Measurements from ENCODE around the gene PHKA1. TPM values are rescaled to one million over a fixed set of nuclear protein-coding genes. Genes with fewer than 3 reads are reported as not detected.

The PHKA1 gene
- total RNA-seq, 6 donors from 2014 or later: 2.3 to 10.5 (median 3.4) TPM

DNA sequence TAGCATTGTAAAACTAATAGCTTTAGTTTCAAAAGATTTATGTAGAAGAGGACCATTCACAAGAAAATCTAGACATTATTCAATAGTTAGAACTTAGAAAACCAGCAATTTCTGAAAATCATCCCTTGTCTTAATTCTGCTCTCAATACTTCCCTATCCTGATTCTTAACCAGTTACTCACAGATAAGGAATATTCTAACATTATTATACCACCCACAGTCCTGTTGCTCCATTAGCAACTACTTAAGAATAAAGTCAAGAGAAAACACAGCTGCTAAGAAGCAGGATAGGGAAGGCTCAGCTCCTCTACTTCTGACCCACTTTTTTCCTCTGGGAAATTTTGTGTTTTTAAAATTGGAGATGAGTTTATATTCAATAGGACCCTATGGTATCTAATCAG lies 47.7 kb downstream of the PHKA1 start:
- ATAC-seq (ENCODE audit: low FRiP score in 2 of 2) (no peak), DNase-seq (no peak)
- no peak overlapping the region for H3K27ac ChIP-seq
- no peak for TF ChIP-seq POLR2A (IDR thresholded peaks at IDR 0.05)
- no peak for TF ChIP-seq EP300 (IDR thresholded peaks at IDR 0.05)
- TF ChIP-seq POLR2AphosphoS5 (IDR thresholded peaks at IDR 0.05): no peak
- TF ChIP-seq, protein P1, sequence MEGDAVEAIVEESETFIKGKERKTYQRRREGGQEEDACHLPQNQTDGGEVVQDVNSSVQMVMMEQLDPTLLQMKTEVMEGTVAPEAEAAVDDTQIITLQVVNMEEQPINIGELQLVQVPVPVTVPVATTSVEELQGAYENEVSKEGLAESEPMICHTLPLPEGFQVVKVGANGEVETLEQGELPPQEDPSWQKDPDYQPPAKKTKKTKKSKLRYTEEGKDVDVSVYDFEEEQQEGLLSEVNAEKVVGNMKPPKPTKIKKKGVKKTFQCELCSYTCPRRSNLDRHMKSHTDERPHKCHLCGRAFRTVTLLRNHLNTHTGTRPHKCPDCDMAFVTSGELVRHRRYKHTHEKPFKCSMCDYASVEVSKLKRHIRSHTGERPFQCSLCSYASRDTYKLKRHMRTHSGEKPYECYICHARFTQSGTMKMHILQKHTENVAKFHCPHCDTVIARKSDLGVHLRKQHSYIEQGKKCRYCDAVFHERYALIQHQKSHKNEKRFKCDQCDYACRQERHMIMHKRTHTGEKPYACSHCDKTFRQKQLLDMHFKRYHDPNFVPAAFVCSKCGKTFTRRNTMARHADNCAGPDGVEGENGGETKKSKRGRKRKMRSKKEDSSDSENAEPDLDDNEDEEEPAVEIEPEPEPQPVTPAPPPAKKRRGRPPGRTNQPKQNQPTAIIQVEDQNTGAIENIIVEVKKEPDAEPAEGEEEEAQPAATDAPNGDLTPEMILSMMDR (IDR thresholded peaks at IDR 0.05): no peak
- no peak overlapping the region for H3K4me3 ChIP-seq
- no peaks in the 10 kb centered on the region for H3K36me3 ChIP-seq
- H3K9me3 ChIP-seq: no peaks in the 10 kb centered on the region
- no peaks in the 10 kb centered on the region for H3K4me1 ChIP-seq
- H3K27me3 ChIP-seq: no peaks in the 10 kb centered on the region

DNA sequence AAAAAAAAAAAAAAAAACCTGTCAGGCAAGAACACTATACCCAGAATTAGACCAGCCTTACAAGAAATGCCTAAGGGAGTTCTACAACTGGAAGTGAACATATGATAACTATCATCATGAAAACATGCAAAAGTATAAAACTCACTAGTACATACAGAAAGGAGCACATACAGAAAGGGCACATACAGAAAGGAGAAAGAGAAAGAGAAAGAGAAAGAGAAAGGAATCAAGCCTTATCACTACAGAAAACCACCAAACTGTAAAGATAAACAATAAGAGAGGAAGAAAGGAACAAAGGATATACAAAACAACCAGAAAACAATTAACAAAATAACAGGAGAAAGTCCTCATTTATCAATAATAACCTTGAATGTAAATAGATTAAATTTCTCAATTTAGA lies 50.4 kb downstream of the PHKA1 start:
- Histone ChIP-seq H3K9me3 (no peaks in the 10 kb centered on the region), H3K27ac (no peak overlapping the region), H3K36me3 (no peaks in the 10 kb centered on the region), H3K4me3 (no peak overlapping the region), H3K4me1 (no peaks in the 10 kb centered on the region), H3K27me3 (no peaks in the 10 kb centered on the region)
- no peak for ATAC-seq (ENCODE audit: low FRiP score in 2 of 2)
- TF ChIP-seq POLR2A (IDR thresholded peaks at IDR 0.05): no peak
- DNase-seq: no peak

DNA sequence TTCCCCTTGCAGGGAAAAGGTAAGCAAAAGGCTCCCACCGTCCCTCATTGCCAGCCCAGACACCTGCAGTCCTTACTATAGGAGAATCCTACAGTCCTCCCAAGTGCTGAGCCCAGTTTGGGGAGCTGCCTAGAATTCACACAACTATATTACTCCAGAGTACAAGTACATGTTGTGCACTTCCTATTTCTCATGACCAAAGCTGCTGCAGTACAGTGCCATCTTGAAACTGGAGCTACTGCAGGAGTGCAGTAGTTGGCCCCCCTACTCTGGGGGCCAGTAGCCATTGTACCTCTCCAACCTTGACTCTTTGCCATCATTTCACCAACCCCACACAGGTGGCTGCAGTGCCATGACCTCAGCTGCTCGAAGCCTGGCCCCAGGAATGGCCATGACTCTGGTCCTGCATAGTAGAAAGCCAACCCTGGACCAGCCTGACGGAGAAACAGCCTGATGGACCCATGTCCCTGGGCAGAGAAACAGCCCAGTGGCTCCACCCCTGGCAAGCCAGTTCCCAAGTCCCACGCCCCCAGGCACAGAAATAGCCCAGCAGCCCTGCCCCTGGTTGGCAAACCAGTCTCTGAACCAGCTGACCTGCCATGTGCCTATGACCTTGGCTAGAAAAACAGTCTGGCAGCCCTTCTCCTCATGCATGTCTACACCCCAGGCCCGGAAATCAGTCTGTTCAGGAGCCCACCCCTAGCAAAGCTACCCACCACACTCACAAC lies 51.9 kb downstream of the PHKA1 start:
- ATAC-seq (ENCODE audit: low FRiP score in 2 of 2) (no peak), DNase-seq (no peak)
- TF ChIP-seq POLR2A (IDR thresholded peaks at IDR 0.05) (no peak), POLR2AphosphoS5 (IDR thresholded peaks at IDR 0.05) (no peak), EP300 (IDR thresholded peaks at IDR 0.05) (no peak)
- TF ChIP-seq, protein P1 (IDR thresholded peaks at IDR 0.05): no peak
- WGBS, 2 donors: 69% methylated on average over 5 of the region's 5 CpGs; no CpG with 5 or more reads in 1 of the 2 donors
- Histone ChIP-seq H3K27ac (no peak overlapping the region), H3K9me3 (no peaks in the 10 kb centered on the region), H3K27me3 (no peaks in the 10 kb centered on the region), H3K36me3 (no peaks in the 10 kb centered on the region), H3K4me1 (no peaks in the 10 kb centered on the region), H3K4me3 (no peak overlapping the region)

DNA sequence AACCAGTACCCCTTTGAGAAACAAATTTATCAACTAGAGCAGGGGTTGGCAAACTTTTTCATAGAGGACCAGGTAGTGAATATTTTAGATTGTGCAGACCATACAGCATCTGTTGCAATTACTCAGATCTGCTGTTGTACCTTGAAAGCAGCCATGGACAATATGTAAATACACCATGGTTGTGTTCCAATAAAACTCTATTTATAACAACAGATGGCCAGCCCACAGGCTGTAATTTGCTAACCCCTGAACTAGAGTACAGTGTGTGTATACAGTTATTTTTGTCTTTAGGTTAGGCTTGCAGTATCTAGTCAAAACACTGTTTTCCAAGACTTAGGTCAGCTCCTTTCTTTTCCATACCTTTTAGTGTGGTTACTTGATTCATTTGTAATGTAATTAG lies 54.4 kb downstream of the PHKA1 start:
- no peak overlapping the region for H3K27ac ChIP-seq
- TF ChIP-seq POLR2AphosphoS5 (IDR thresholded peaks at IDR 0.05) (no peak), EP300 (IDR thresholded peaks at IDR 0.05) (no peak), POLR2A (IDR thresholded peaks at IDR 0.05) (no peak)
- TF ChIP-seq, protein P1 (IDR thresholded peaks at IDR 0.05): no peak
- no peaks in the 10 kb centered on the region for H3K4me1 ChIP-seq
- H3K9me3 ChIP-seq: no peaks in the 10 kb centered on the region
- no peaks in the 10 kb centered on the region for H3K36me3 ChIP-seq
- no peak for DNase-seq
- H3K4me3 ChIP-seq: no peak overlapping the region
- H3K27me3 ChIP-seq: no peaks in the 10 kb centered on the region
- ATAC-seq (ENCODE audit: low FRiP score in 2 of 2): no peak

DNA sequence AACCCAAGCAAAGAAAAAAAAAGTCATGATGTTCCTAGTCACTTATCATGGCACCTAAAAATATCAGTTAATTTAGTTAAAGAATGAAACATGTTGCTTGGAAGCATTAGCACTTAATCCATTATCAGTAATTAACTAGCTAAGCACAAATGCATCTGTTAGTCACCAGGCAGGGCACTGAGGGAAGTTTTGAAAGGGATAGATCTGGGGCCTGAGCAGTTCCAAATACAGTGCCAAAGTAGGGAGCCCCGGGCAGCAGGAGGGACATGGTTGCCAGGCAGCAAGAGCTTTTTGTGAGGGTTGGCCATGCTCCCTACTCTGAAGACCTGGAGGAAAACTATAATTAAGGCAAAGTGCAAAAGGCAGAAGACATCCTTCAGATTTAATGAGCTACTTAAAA lies 62.0 kb downstream of the PHKA1 start:
- H3K27me3 ChIP-seq: no peaks in the 10 kb centered on the region
- TF ChIP-seq EP300 (IDR thresholded peaks at IDR 0.05): no peak
- TF ChIP-seq, protein P1 (IDR thresholded peaks at IDR 0.05): no peak
- TF ChIP-seq POLR2A (IDR thresholded peaks at IDR 0.05): no peak
- TF ChIP-seq POLR2AphosphoS5 (IDR thresholded peaks at IDR 0.05): no peak
- WGBS, 2 donors: 50 to 55% methylated on average over 1 of the region's 1 CpG
- no peaks in the 10 kb centered on the region for H3K9me3 ChIP-seq
- H3K36me3 ChIP-seq: no peaks in the 10 kb centered on the region
- ATAC-seq (ENCODE audit: low FRiP score in 2 of 2) (no peak), DNase-seq (no peak)
- H3K4me1 ChIP-seq: no peaks in the 10 kb centered on the region
- H3K27ac ChIP-seq: no peak overlapping the region
- H3K4me3 ChIP-seq: no peak overlapping the region
